Tibial nerve (tissue), 4 donors: ENCODE data around the gene FLYWCH2. TPM values are rescaled to one million over a fixed set of nuclear protein-coding genes. Genes with fewer than 3 reads are reported as not detected.

Experiments used
- DNase-seq, 2 donors: peaks; one replicate each; pipeline ENCODE4 v3.0.0-alpha.2; 2019; ENCODE audit warnings: low spot score in 2 of 2
- H3K27ac ChIP-seq, 4 donors: fragments of 200-600 bp; sonication (generic) in 3 of 4; one replicate each; pipeline ENCODE4 v1.5.1; 2017 to 2019; ENCODE audit warnings: mild to moderate bottlenecking in 1 of 4
- H3K27me3 ChIP-seq, 2 donors: fragments of 200-600 bp; sonication (generic) in 1 of 2; one replicate each; pipeline versions ENCODE4 v1.5.1 to v1.6.0; 2017 to 2019
- H3K36me3 ChIP-seq, 3 donors: fragments of 200-600 bp; sonication (generic); one replicate each; pipeline ENCODE4 v1.5.1; 2018 to 2019
- H3K4me1 ChIP-seq, 4 donors: fragments of 200-600 bp; sonication (generic) in 3 of 4; one replicate each; pipeline ENCODE4 v1.5.1; 2017 to 2019
- H3K4me3 ChIP-seq, 4 donors: fragments of 200-600 bp; sonication (generic) in 3 of 4; one replicate each; pipeline ENCODE4 v1.5.1; 2017 to 2019; ENCODE audit warnings: mild to moderate bottlenecking in 1 of 4, moderate library complexity in 1 of 4
- H3K9me3 ChIP-seq, 4 donors: fragments of 200-600 bp; sonication (generic) in 3 of 4; one replicate each; pipeline ENCODE4 v1.5.1; 2017 to 2019
- CTCF ChIP-seq, 5 experiments: fragments of 200-600 bp in 3 of 5; fragments of 450-650 bp in 2 of 5; sonication (generic) in 3 of 5; IDR thresholded peaks; one replicate each; pipeline ENCODE4 v1.5.1; 2016 to 2019; ENCODE audit warnings: antibody characterized with exemption in 5 of 5, mild to moderate bottlenecking in 3 of 5, moderate library complexity in 2 of 5
- EP300 ChIP-seq, 2 donors: sonication (generic); formaldehyde crosslinking; IDR thresholded peaks; one replicate each; pipeline ENCODE4 v1.6.1; 2017; ENCODE audit warnings: antibody characterized with exemption in 2 of 2, mild to moderate bottlenecking in 1 of 2
- POLR2A ChIP-seq, 2 donors: fragments of 450-650 bp; IDR thresholded peaks; one replicate each; pipeline ENCODE4 v1.6.1; 2017; ENCODE audit warnings: antibody characterized with exemption in 2 of 2, mild to moderate bottlenecking in 2 of 2, moderate library complexity in 2 of 2
- WGBS, 2 donors: methylation state at CpG; one replicate each; pipeline ENCODE4 v1.1.5; 2018; 5-methylcytosine and 5-hydroxymethylcytosine counted together
- total RNA-seq, 4 donors: library from RNA; depleted of rRNA; stranded (reverse); fragments of >200 nt; gene quantifications; one replicate each; pipeline ENCODE4 v1.1.0, GENCODE V29; 2016

Gene FLYWCH2
- total RNA-seq, 4 donors from 2014 or later: 66.2 to 76.8 (median 72.8) TPM

DNA sequence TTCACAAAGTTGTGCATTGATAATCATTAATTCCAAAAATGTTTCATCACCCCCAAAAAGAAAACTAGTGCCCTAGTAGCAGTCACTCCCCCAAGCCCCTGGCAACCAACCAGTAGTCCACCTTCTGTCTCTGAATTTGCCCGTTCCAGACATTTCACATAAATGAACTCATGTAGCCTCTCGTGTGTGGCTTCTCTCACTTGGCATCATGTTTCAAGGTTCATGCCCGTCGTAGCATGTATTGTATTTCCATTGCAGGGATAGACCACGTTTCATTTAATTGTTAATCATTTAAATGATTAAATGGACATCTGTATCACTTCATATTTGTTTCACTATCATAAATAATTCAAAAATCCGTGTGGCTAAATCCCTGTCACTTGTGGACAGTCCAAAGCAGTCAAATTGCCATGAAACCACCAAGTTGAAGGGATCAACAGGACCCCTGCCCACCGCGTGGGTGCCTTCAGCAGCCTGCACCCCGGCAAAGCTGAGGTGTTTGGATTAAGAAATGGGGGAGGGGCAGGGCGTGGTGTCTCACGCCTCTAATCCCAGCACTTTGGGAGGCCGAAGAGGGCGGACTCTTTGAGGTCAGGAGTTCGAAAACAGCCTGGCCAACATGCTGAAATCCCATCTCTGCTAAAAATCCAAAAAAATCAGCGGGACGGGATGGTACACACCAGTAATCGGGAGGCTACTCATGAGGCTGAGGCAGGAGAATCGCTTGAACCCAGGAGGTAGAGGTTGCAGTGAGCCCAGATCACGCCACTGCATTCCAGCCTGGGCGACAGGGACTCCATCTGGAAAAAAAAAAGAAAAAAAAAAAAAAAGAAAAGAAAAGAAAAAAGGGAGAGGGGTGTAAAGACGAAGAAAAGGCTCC is 8.7 kb upstream of the FLYWCH2 start:
- H3K9me3 ChIP-seq: no peaks in the 10 kb centered on the region
- H3K27me3 ChIP-seq: no peaks in the 10 kb centered on the region
- no peak for DNase-seq
- WGBS, 2 donors: 54 to 57% methylated on average over 21 of the region's 21 CpGs
- H3K4me1 ChIP-seq: peaks cover 0 to 13% (median 3%) of the 10 kb centered on the region in 4 donors
- no peak for TF ChIP-seq POLR2A (IDR thresholded peaks at IDR 0.05)
- no peak for TF ChIP-seq EP300 (IDR thresholded peaks at IDR 0.05)
- no peak for TF ChIP-seq CTCF (IDR thresholded peaks at IDR 0.05)
- no peaks in the 10 kb centered on the region for H3K36me3 ChIP-seq
- H3K4me3 ChIP-seq: no peak overlapping the region
- no peak overlapping the region for H3K27ac ChIP-seq

DNA sequence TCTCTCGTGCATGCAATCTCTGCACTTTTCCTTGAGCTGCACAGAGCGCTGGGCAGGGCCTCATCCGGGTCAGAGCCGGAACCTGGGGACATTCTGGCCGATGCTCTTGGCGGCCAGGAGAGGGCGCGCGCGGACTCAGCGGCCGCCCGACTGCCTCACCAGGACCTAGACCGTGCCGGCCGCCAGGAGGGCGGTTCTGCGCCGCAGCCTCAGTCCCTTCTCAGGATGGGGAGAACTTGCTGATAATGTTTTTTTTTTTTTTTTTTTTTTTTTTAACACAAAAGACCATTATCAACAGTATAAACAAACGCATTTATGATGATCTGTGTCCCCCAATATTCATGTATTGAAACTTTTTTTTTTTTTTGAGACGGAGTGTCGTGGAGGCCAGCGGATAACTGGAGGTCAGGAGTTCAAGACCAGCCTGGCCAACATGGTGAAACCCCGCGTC is 8.1 kb upstream of the FLYWCH2 start:
- Histone ChIP-seq H3K27me3 (no peaks in the 10 kb centered on the region), H3K27ac (no peak overlapping the region), H3K9me3 (no peaks in the 10 kb centered on the region), H3K4me1 (peaks cover 0 to 13% (median 3%) of the 10 kb centered on the region in 4 donors), H3K4me3 (no peak overlapping the region), H3K36me3 (no peaks in the 10 kb centered on the region)
- peak; percentile 53 to 54 for DNase-seq
- WGBS, 2 donors: 6 to 8% methylated on average over 25 of the region's 25 CpGs
- TF ChIP-seq CTCF (IDR thresholded peaks at IDR 0.05): peak; percentile 91 to 97 (median 95)
- no peak for TF ChIP-seq POLR2A (IDR thresholded peaks at IDR 0.05)
- peak in 1 of 2 donors; percentile 50 for TF ChIP-seq EP300 (IDR thresholded peaks at IDR 0.05)

- Histone ChIP-seq H3K36me3 (no peaks in the 10 kb centered on the region), H3K4me1 (peaks cover 0 to 16% (median 6%) of the 10 kb centered on the region in 4 donors), H3K4me3 (no peak overlapping the region), H3K9me3 (no peaks in the 10 kb centered on the region), H3K27me3 (no peaks in the 10 kb centered on the region), H3K27ac (no peak overlapping the region)
- TF ChIP-seq CTCF (IDR thresholded peaks at IDR 0.05) (no peak), POLR2A (IDR thresholded peaks at IDR 0.05) (no peak), EP300 (IDR thresholded peaks at IDR 0.05) (no peak)
- no peak for DNase-seq
- WGBS, 2 donors: 90 to 93% methylated on average over 6 of the region's 6 CpGs
Measured at GRCh38 chr16:2879854-2880508, 3.0 kb upstream of the FLYWCH2 start.

- peak overlapping the region; percentile 87 to 97 (median 95) for H3K27ac ChIP-seq
- no peaks in the 10 kb centered on the region for H3K36me3 ChIP-seq
- no peaks in the 10 kb centered on the region for H3K27me3 ChIP-seq
- H3K9me3 ChIP-seq: no peaks in the 10 kb centered on the region
- 7 to 9% methylated on average over 42 to 48 of the region's 52 CpGs for WGBS, 2 donors
- DNase-seq: peak in 1 of 2 donors; percentile 7
- no peak for TF ChIP-seq CTCF (IDR thresholded peaks at IDR 0.05)
- TF ChIP-seq POLR2A (IDR thresholded peaks at IDR 0.05): no peak
- TF ChIP-seq EP300 (IDR thresholded peaks at IDR 0.05): no peak
- H3K4me1 ChIP-seq: peaks cover 0 to 14% (median 6%) of the 10 kb centered on the region in 4 donors
- peak overlapping the region; percentile 81 to 94 (median 85) for H3K4me3 ChIP-seq
Measured at GRCh38 chr16:2881783-2882649, 999 bp upstream of the FLYWCH2 start.
